GM19193 (cell line): ENCODE measurements around the gene ANAPC2.

Experiments
- POLR2A ChIP-seq: IDR thresholded peaks from 4 replicates; pipeline ENCODE4 v1.6.1; 2011; ENCODE audit not compliant: insufficient read depth, insufficient read length; ENCODE audit errors: extremely low read depth

The ANAPC2 gene

GRCh38 chr9:137188490-137189296, at the start of gene ANAPC2, which contains the start of gene SSNA1:
Gene ANAPC2 (minus strand): TSS chr9:137188560. CDS start chr9:137188532, 28 bp downstream.
Gene SSNA1 (plus strand): TSS chr9:137188676. CDS start chr9:137188727, 51 bp downstream.
- TF ChIP-seq POLR2A: peak; percentile 94

- TF ChIP-seq POLR2A: no peak
Observed at GRCh38 chr9:137236936-137237421, 48.6 kb upstream of the ANAPC2 start.

- TF ChIP-seq POLR2A: peak; percentile 36
Observed at GRCh38 chr9:137236238-137236935, 48.0 kb upstream of the ANAPC2 start.

GRCh38 chr9:137235424-137236237, 47.3 kb upstream of the ANAPC2 start:
- TF ChIP-seq POLR2A: no peak

GRCh38 chr9:137234758-137235423, 46.5 kb upstream of the ANAPC2 start:
- TF ChIP-seq POLR2A: no peak

- no peak for TF ChIP-seq POLR2A
Observed at GRCh38 chr9:137234055-137234697, 45.8 kb upstream of the ANAPC2 start.

GRCh38 chr9:137233143-137233980, 45.0 kb upstream of the ANAPC2 start:
- no peak for TF ChIP-seq POLR2A

- TF ChIP-seq POLR2A: no peak
Observed at GRCh38 chr9:137232510-137232909, 44.1 kb upstream of the ANAPC2 start.

- TF ChIP-seq POLR2A: no peak
Observed at GRCh38 chr9:137232101-137232500, 43.7 kb upstream of the ANAPC2 start.

GRCh38 chr9:137231372-137232039, 43.1 kb upstream of the ANAPC2 start:
- no peak for TF ChIP-seq POLR2A

- TF ChIP-seq POLR2A: no peak
Observed at GRCh38 chr9:137230705-137231371, 42.5 kb upstream of the ANAPC2 start, which contains the start of gene SLC34A3. Gene SLC34A3 (plus strand): TSS chr9:137230901. CDS start chr9:137231703, 802 bp downstream.
